SIG-M5 treated with dmso at 0.1 percent for 504 hours (cell line): ENCODE results near the gene GLT8D2.

Experiments used
- DNase-seq: peaks from one replicate; lab custom pipeline; 2025; ENCODE audit not compliant: unreplicated experiment; lab: John Stamatoyannopoulos, UW

GLT8D2 gene

DNA sequence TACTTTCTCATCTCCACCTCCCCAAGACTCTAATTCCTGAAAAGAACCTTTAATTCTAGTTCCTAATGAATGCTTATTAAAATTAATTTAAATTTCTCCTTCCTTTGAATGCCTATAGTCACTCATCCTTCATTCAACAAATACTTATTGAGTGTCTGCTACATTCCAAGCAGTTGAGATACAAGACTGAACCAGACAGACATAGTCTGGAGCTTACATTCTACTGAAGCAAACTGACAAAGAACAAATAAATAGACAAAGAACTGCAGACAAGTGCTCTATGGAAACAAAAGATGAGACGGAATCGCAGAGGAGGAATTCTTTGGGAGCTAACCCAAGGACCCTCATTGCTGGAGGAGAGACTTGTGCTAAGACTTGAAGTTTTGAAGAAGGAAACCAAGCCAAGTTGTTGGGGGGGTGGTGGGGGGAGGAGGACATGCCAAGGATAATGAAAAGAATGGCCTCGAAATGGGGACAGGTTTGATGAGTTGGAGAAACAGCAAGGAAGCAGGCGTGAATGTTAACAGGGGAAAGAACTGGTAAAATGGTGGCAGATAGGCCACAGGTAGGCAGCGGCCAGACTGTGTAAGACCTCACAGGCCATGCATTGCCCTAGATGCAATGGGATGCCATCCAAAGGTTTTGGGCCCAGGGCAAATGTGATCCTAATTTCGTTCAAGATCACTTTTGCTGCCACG, 94.0 kb downstream of the GLT8D2 start:
- no peak for DNase-seq

DNA sequence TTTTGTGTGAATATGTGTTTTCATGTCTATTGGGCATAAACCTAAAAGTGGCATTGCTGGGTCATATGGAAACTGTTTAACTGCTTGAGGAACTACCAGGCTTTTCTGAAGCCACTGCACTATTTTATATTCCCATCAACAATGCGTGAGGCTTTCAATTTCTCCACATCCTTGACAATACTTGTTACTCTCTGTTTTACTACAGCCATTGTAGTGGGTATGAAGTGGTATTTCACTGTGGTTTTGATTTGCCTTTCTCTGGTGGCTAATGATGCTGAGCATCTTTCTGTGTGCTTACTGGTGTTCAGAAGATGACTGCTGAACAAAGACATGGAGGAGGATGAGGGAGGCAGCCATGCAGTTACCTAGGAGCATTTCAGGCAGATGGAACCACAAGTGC, 97.5 kb downstream of the GLT8D2 start:
- DNase-seq, result no peak

DNA sequence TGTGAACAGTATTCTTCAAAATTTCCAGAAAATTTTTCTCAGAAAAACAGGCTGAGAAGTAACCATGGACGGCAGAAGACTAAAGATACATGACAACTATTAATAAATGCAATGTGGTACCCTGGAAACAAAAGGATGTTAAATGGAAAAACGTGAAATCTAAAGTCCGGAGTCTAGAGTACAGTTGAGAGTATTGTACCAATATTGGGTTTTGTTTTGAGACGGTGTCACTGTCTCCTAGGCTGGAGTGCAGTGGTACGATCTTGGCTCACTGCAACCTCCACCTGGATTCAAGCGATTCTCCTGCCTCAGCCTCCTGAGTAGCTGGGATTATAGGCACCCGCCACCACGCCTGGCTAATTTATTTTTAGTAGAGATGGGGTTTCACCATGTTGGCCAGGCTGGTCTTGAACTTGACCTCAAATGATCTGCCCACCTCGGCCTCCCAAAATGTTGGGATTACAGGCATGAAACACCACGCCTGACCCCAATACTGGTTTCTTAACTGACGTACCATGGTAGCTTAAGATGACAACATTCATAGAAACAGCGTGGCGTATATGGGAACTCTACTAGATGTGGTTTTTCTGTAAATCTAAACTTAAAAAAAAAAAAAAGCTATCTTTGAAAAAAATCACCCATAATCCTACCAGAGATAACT, 101.1 kb downstream of the GLT8D2 start:
- DNase-seq, result no peak

DNA sequence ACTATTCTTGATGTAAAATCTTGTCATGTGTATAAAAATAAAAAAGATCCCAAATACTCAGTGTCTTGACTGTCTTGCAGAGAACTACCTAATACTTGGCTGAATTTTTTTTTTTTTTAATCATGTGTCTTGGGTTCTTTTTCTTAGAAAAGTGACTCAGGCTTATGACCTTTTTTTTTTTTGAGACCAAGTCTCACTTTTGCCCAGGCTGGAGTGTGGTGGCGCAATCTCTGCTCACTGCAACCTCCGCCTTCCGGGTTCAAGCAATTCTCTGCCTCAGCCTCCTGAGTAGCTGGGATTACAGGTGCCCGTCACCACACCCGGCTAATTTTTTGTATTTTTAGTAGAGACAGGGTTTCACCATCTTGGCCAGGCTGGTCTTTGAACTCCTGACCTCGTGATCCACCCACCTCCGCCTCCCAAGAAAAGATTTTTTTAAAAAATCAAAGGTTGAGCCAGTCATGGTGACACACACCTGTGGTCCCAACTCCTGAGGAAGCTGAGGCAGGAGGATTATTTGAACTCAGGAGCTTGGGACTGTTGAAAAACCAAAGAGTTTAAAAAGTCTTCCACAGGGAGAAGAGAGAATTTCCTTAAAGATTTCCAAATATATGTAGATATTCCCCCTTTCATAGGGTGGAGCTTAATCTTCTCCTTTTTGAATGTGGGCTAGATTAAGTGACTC, 102.0 kb downstream of the GLT8D2 start:
- DNase-seq, result no peak

- DNase-seq, result no peak
These were observed 105.0 kb downstream of the GLT8D2 start for GRCh38 chr12:103944964-103945363.
